ENCODE results near the gene SLAMF7.

GRCh38 chr1:160738271-160738670, 776 bp upstream of the SLAMF7 start:
- TF ChIP-seq CTCF (IDR thresholded peaks at IDR 0.05; ENCODE audit: low read depth, low read length, missing input control) (no peak), REST (IDR thresholded peaks at IDR 0.05) (no peak), YY1 (IDR thresholded peaks at IDR 0.05) (no peak), JUND (IDR thresholded peaks at IDR 0.05) (no peak), TAF1 (conservative IDR thresholded peaks at IDR 0.05) (no peak), MAX (IDR thresholded peaks at IDR 0.05) (no peak)

All from liver (tissue), 3 donors.